Activated CD4-positive, CD25-positive, alpha-beta regulatory T cell treated with anti-CD3 and anti-CD28 coated beads, Interleukin-2, amount 50 U/mL, for 24 hours (primary cell): Measurements from ENCODE around the gene CEP89.

Source experiments
- ATAC-seq, 2 donors: fragments of 150-1000 bp; cut with Tn5 transposase; one replicate each; pipeline ENCODE4 v1.10.0; 2021; ENCODE audit warnings: mild to moderate bottlenecking in 1 of 2, moderate library complexity in 1 of 2

CEP89 gene

DNA sequence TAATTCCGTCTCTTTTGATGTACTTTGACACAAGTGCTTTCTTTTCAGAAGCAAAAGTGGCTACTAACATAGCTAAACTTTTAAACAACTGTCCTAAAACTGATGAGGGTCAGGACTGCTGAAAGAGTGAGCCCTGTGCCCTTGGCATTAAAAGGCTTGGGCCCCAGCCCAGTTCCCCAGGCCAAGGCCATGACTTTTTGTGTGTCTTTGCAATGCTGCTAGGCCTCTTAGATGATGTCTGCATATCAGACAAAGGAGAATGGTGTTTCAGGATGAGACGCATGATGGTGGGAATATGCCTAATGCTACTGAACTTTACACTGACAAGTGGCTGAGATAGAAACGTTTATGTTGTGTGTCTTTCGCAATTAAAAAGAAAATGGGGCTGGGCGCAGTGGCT is 140.1 kb downstream of the CEP89 start:
- ATAC-seq: no peak

- no peak for ATAC-seq
Measured at GRCh38 chr19:32830231-32831014, 141.3 kb downstream of the CEP89 start.

DNA sequence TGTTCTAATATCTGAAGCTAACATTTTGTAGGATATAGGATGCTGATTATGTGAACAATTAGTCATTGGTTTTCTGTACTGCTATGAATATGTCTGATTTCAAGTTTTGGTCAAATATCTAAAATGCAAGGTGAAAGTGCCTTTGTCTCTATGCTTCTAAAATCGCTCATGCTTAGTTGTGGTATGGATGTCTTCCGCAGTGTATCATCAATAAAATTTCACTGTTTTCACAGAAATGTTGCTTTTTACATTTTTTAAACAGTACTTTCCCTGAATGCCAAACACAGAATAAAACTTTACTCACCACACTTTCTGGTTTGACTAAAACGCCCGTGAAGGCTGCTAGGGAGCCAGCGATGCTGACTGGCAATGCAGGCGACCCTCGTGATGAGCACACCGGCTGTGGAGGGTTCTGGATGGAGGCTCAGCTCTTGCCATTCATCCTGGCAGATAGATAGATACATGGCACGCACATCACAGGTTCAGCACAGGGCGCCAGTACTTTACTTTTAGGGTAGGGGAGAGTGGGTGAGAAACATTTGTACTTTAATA is 142.3 kb downstream of the CEP89 start:
- ATAC-seq: peak in 1 of 2 donors; percentile 25

DNA sequence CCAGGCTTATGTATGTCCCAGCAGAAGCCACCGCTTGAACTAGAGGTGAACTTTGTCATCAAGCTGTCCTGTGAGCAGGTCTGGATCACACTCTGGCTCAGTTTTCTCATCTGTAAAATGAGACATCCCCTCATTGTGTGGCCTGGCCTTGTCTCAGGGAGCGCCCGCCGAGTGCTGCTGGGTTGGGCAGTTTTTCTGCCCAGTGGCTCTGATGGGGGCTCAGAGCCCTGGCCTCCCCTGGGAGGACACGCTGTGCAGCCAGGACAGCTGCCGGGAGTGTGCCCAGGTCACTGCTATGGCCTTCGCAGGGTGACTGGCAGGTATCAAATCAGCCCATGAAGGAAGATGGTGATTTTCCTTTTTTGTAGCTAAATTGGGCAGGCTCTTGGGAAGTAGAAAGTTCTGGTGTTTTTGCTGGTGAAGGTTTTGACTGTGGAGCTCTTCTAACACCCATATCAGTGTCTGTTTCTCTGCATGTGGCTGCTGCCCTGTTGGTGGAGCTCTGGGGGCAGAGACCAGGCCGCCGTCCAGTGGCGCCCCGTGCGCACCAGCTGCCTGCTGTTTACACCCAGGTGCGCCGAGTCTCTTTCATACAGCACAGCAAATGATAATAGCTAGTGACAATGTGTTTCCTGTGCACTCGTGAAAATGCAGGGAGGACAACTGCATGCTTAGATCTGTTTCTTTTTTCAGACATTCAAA is 143.0 kb downstream of the CEP89 start:
- ATAC-seq: no peak

DNA sequence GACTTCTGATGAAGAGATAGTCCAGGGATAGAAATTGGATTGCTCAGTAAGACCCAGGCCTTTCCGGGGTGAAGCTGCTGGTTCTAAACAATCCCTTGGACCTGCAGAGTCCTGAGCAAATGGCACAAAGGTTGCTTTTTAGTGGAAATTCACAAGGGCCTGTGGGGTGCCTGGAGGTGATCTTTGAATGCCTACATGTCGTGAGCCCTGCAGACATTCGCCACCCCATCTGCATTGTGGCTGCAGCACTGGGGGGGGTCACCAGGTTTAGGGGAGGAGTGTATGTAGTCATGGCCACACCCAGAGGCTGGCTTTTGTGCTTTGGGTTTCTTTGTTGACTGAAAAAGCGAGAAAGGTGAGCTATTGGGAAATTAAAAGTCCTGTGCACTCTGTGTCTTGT is 143.6 kb downstream of the CEP89 start:
- no peak for ATAC-seq
